Transverse colon (tissue), 4 donors: Measurements from ENCODE around the gene WIPF2. TPM values are rescaled to one million over a fixed set of nuclear protein-coding genes. Genes with fewer than 3 reads are reported as not detected.

Experiments used
- DNase-seq: peaks from one replicate; pipeline ENCODE4 v3.0.0-alpha.2; 2019
- H3K27ac ChIP-seq, 4 donors: fragments of 200-600 bp; sonication (generic); 2 replicates each; pipeline ENCODE4 v1.5.1; 2016 to 2018; ENCODE audit warnings: inconsistent platforms in 4 of 4
- H3K27me3 ChIP-seq: fragments of 200-600 bp; sonication (generic); 2 replicates; pipeline ENCODE4 v1.5.1; 2017; ENCODE audit warnings: inconsistent platforms
- H3K36me3 ChIP-seq, 4 donors: fragments of 200-600 bp; sonication (generic); 2 replicates each; pipeline ENCODE4 v1.5.1; 2017 to 2019; ENCODE audit warnings: inconsistent platforms in 4 of 4
- H3K4me1 ChIP-seq, 4 donors: fragments of 200-600 bp; sonication (generic); 2 replicates each; pipeline ENCODE4 v1.5.1; 2017 to 2020; ENCODE audit warnings: inconsistent platforms in 4 of 4
- H3K4me3 ChIP-seq, 4 donors: fragments of 200-600 bp; sonication (generic); 1 replicate in 1 of 4; 2 replicates in 3 of 4; pipeline versions ENCODE4 v1.5.1 to v1.6.1; 2017 to 2019; ENCODE audit warnings: inconsistent platforms in 4 of 4
- H3K9me3 ChIP-seq, 2 donors: fragments of 200-600 bp; sonication (generic); 2 replicates each; pipeline ENCODE4 v1.5.1; 2017 to 2019; ENCODE audit warnings: inconsistent platforms in 2 of 2
- CTCF ChIP-seq, 5 experiments: fragments of 200-600 bp in 3 of 5; fragments of 450-650 bp in 2 of 5; sonication (generic) in 3 of 5; IDR thresholded peaks; 1 replicate in 2 of 5; 2 replicates in 3 of 5; pipeline ENCODE4 v1.5.1; 2016 to 2017; ENCODE audit warnings: antibody characterized with exemption in 5 of 5, inconsistent platforms in 3 of 5, mild to moderate bottlenecking in 2 of 5, moderate library complexity in 1 of 5
- EP300 ChIP-seq: sonication (generic); formaldehyde crosslinking; IDR thresholded peaks from one replicate; pipeline ENCODE4 v1.6.1; 2017; ENCODE audit warnings: antibody characterized with exemption, low read depth
- POLR2A ChIP-seq: fragments of 450-650 bp; IDR thresholded peaks from one replicate; pipeline ENCODE4 v1.6.1; 2016; ENCODE audit warnings: antibody characterized with exemption, mild to moderate bottlenecking, moderate library complexity
- POLR2AphosphoS5 ChIP-seq, 3 donors: sonication (generic); formaldehyde crosslinking; IDR thresholded peaks; one replicate each; pipeline ENCODE4 v1.6.1; 2016; ENCODE audit warnings: antibody characterized with exemption in 3 of 3
- WGBS, 2 donors: methylation state at CpG; one replicate each; pipeline ENCODE4 v1.1.5; 2018; ENCODE audit warnings: low coverage in 1 of 2; 5-methylcytosine and 5-hydroxymethylcytosine counted together
- in situ Hi-C, 4 donors: fragments of 200-750 bp; cut with MboI; loops; one replicate each; pipeline versions ENCODE4 v1.15.0 to v1.15.1; 2017; ENCODE audit warnings: low sequenced_read_pairs in 3 of 4, low pct_ligation_motif_present in 1 of 4, low pct_unique_long_range_greater_than_20kb in 1 of 4
- intact Hi-C: fragments of 100-400 bp; cut with DNase I; formaldehyde crosslinking; loops from one replicate; pipeline ENCODE4 v1.15.1; 2023; ENCODE audit warnings: low total_unique reads
- total RNA-seq, 4 donors: library from RNA; depleted of rRNA; stranded (reverse); fragments of >200 nt; gene quantifications; one replicate each; pipeline ENCODE4 v1.1.0, GENCODE V29; 2016

Gene WIPF2
- total RNA-seq, 4 donors from 2014 or later, result 20.5 to 29.5 (median 25.3) TPM

- no peaks in the 10 kb centered on the region for H3K27me3 ChIP-seq
- TF ChIP-seq POLR2A (no peak), POLR2AphosphoS5 (IDR thresholded peaks at IDR 0.05) (no peak), EP300 (no peak), CTCF (IDR thresholded peaks at IDR 0.05) (no peak)
- H3K9me3 ChIP-seq, result no peaks in the 10 kb centered on the region
- peak; percentile 36 for DNase-seq
- WGBS, 2 donors, result 39 to 61% methylated on average over 4 to 8 of the region's 10 CpGs
- H3K27ac ChIP-seq, result peak overlapping the region; percentile 91 to 96 (median 92)
- intact Hi-C loops (no loop called here), in situ Hi-C loops (no loop called here)
- peak overlapping the region in 2 of 4 donors; percentile 28 to 35 for H3K4me3 ChIP-seq
- peaks cover 82 to 100% (median 97%) of the 10 kb centered on the region in 4 donors for H3K4me1 ChIP-seq
- H3K36me3 ChIP-seq, result no peaks in the 10 kb centered on the region
Observed at GRCh38 chr17:40323391-40324381, 104.6 kb downstream of the WIPF2 start.

GRCh38 chr17:40325156-40326013, 106.3 kb downstream of the WIPF2 start:
- intact Hi-C loops, result no loop called here

GRCh38 chr17:40326014-40326831, 107.1 kb downstream of the WIPF2 start:
- peak overlapping the region; percentile 91 to 96 (median 92) for H3K27ac ChIP-seq
- peaks cover 79 to 98% (median 92%) of the 10 kb centered on the region in 4 donors for H3K4me1 ChIP-seq
- no peak for TF ChIP-seq POLR2A
- TF ChIP-seq CTCF (IDR thresholded peaks at IDR 0.05), result no peak
- no peak for TF ChIP-seq EP300
- TF ChIP-seq POLR2AphosphoS5 (IDR thresholded peaks at IDR 0.05), result no peak
- H3K27me3 ChIP-seq, result no peaks in the 10 kb centered on the region
- DNase-seq, result peak; percentile 55
- in situ Hi-C loops (no loop called here), intact Hi-C loops (no loop called here)
- 39 to 40% methylated on average over 1 to 17 of the region's 17 CpGs for WGBS, 2 donors
- no peaks in the 10 kb centered on the region for H3K9me3 ChIP-seq
- no peaks in the 10 kb centered on the region for H3K36me3 ChIP-seq
- no peak overlapping the region for H3K4me3 ChIP-seq

More at GRCh38 chr17:40325156-40326013, 106.3 kb downstream of the WIPF2 start:
- H3K9me3 ChIP-seq, result no peaks in the 10 kb centered on the region
- no peak for DNase-seq
- in situ Hi-C loops, result no loop called here
- TF ChIP-seq POLR2AphosphoS5 (IDR thresholded peaks at IDR 0.05) (no peak), EP300 (no peak), CTCF (IDR thresholded peaks at IDR 0.05) (no peak), POLR2A (no peak)
- peak overlapping the region; percentile 91 to 96 (median 92) for H3K27ac ChIP-seq
- H3K27me3 ChIP-seq, result no peaks in the 10 kb centered on the region
- H3K36me3 ChIP-seq, result no peaks in the 10 kb centered on the region
- H3K4me3 ChIP-seq, result no peak overlapping the region
- 55 to 76% methylated on average over 4 to 13 of the region's 13 CpGs for WGBS, 2 donors
- peaks cover 78 to 98% (median 92%) of the 10 kb centered on the region in 4 donors for H3K4me1 ChIP-seq
